Ishikawa (cell line): ENCODE results near the gene CMTM5.

Experiments used
- CEBPB ChIP-seq: IDR thresholded peaks from 2 replicates; pipeline ENCODE4 v1.6.1; 2012
- CREB1 ChIP-seq: IDR thresholded peaks from 2 replicates; pipeline ENCODE4 v1.6.1; 2012; ENCODE audit warnings: low read depth
- EGR1 ChIP-seq: IDR thresholded peaks from 2 replicates; pipeline ENCODE4 v1.6.1; 2012
- EP300 ChIP-seq: IDR thresholded peaks from 2 replicates; pipeline ENCODE4 v1.6.1; 2012; ENCODE audit warnings: borderline replicate concordance
- FOXM1 ChIP-seq: IDR thresholded peaks from 2 replicates; pipeline ENCODE4 v1.6.1; 2012; ENCODE audit warnings: low read depth, borderline replicate concordance
- NFIC ChIP-seq: IDR thresholded peaks from 2 replicates; pipeline ENCODE4 v1.6.1; 2012
- RAD21 ChIP-seq: IDR thresholded peaks from 2 replicates; pipeline ENCODE4 v1.6.1; 2012; ENCODE audit warnings: low read depth
- TAF1 ChIP-seq: IDR thresholded peaks from 2 replicates; pipeline ENCODE4 v1.6.1; 2012; ENCODE audit warnings: low read depth, mild to moderate bottlenecking
- TCF12 ChIP-seq: IDR thresholded peaks from 2 replicates; pipeline ENCODE4 v1.6.1; 2012; ENCODE audit warnings: low read depth
- TEAD4 ChIP-seq: IDR thresholded peaks from 2 replicates; pipeline ENCODE4 v1.6.1; 2012
- YY1 ChIP-seq: IDR thresholded peaks from 2 replicates; pipeline ENCODE4 v1.6.1; 2012; ENCODE audit warnings: low read depth
- ZBTB7A ChIP-seq: IDR thresholded peaks from 2 replicates; pipeline ENCODE4 v1.6.1; 2012; ENCODE audit warnings: low read depth
- TF ChIP-seq, protein P1 (sequence below): IDR thresholded peaks from 2 replicates; pipeline ENCODE4 v1.6.1; 2012
- TF ChIP-seq, protein P2 (sequence below): IDR thresholded peaks from 2 replicates; pipeline ENCODE4 v1.6.1; 2012
- TF ChIP-seq, protein P3 (sequence below): IDR thresholded peaks from 2 replicates; pipeline ENCODE4 v1.6.1; 2012; ENCODE audit warnings: low read depth, mild to moderate bottlenecking

CMTM5 gene

DNA sequence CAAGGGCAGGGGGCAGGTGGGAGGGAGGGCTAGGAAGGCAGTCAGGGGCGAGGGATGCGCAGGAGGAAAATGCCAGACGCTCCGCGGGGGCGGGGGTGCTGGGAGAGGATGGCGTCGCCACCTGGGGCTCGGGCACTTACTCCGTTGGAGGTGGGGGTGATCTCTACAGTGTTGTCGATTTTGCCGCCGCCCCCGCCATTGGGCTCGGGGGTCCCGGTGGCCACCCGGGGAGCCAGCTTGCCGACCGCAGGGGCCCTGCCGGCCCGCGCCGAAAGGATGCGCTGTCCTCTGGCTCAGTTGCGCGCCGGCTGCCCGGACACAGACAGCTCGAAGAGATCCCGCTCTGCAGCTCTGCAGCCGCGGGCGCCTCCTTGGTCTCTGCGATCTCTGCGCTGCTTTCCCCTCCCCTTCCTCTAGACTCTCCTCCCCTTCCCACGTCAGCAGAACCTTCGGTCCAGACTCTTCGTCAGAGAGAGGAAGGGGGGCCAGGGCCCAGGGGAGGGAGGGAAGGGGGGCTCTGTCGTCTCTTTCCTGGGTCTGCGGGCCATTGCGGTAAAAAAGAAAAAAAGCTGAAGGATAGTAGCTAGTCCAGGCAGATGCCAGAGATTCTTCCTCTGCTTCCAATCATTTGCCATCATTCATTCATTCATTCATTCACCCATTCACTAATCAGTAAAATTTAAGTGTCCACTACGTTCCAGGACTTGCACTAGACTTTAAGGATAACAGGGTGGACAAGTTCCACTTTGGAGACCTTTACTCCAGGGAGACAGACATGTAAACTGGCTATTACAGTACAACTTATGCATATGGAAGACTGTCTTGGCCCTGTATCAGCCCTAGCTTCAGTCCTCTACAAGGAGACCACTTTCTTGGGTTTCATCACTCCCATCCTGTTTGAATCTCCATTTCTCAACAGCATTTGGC lies 24.1 kb upstream of the CMTM5 start, which contains the start of gene SLC22A17:
Gene SLC22A17 (minus strand): TSS at position 382 of the 927 bp plus-strand sequence.
- no peak for TF ChIP-seq CREB1
- TF ChIP-seq EP300, result no peak
- TF ChIP-seq TEAD4, result no peak
- TF ChIP-seq, protein P1, sequence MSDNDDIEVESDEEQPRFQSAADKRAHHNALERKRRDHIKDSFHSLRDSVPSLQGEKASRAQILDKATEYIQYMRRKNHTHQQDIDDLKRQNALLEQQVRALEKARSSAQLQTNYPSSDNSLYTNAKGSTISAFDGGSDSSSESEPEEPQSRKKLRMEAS, result no peak
- TF ChIP-seq ZBTB7A, result no peak
- no peak for TF ChIP-seq RAD21

GRCh38 chr14:23353433-23353780 lies 23.4 kb upstream of the CMTM5 start:
- TF ChIP-seq NFIC (no peak), ZBTB7A (no peak), TEAD4 (no peak), CEBPB (no peak), TAF1 (no peak), CREB1 (no peak), EGR1 (no peak), TCF12 (no peak), EP300 (no peak)
- TF ChIP-seq, protein P2, sequence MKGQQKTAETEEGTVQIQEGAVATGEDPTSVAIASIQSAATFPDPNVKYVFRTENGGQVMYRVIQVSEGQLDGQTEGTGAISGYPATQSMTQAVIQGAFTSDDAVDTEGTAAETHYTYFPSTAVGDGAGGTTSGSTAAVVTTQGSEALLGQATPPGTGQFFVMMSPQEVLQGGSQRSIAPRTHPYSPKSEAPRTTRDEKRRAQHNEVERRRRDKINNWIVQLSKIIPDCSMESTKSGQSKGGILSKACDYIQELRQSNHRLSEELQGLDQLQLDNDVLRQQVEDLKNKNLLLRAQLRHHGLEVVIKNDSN, result no peak

DNA sequence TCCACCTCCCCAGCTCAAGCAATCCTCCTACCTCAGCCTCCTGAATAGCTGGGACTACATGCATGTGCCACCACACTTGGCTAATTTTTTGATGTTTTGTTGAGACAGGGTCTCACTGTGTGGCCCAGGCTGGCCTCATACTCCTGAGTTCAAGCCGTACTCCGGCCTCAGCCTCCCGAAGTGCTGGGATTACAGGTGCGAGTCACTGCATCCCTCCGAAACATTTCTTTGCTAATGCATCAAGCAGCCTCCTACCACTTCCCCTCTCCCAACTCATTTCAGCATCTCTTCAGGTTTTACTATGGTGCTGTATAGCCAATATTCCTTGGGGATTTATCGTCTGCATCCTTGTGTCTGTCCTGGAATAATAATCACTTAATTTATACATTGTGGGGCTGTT lies 21.9 kb upstream of the CMTM5 start:
- TF ChIP-seq, protein P2, result no peak
- TF ChIP-seq TCF12, result no peak
- no peak for TF ChIP-seq TEAD4
- TF ChIP-seq, protein P1, result no peak
- TF ChIP-seq EGR1, result no peak
- TF ChIP-seq, protein P3, sequence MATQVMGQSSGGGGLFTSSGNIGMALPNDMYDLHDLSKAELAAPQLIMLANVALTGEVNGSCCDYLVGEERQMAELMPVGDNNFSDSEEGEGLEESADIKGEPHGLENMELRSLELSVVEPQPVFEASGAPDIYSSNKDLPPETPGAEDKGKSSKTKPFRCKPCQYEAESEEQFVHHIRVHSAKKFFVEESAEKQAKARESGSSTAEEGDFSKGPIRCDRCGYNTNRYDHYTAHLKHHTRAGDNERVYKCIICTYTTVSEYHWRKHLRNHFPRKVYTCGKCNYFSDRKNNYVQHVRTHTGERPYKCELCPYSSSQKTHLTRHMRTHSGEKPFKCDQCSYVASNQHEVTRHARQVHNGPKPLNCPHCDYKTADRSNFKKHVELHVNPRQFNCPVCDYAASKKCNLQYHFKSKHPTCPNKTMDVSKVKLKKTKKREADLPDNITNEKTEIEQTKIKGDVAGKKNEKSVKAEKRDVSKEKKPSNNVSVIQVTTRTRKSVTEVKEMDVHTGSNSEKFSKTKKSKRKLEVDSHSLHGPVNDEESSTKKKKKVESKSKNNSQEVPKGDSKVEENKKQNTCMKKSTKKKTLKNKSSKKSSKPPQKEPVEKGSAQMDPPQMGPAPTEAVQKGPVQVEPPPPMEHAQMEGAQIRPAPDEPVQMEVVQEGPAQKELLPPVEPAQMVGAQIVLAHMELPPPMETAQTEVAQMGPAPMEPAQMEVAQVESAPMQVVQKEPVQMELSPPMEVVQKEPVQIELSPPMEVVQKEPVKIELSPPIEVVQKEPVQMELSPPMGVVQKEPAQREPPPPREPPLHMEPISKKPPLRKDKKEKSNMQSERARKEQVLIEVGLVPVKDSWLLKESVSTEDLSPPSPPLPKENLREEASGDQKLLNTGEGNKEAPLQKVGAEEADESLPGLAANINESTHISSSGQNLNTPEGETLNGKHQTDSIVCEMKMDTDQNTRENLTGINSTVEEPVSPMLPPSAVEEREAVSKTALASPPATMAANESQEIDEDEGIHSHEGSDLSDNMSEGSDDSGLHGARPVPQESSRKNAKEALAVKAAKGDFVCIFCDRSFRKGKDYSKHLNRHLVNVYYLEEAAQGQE, result no peak
- TF ChIP-seq NFIC, result no peak
- no peak for TF ChIP-seq CREB1
- TF ChIP-seq RAD21, result no peak
- TF ChIP-seq TAF1, result no peak
- no peak for TF ChIP-seq ZBTB7A
- TF ChIP-seq EP300, result no peak
- TF ChIP-seq CEBPB, result no peak
- TF ChIP-seq FOXM1, result no peak
- no peak for TF ChIP-seq YY1

- TF ChIP-seq TCF12, result no peak
Observed at GRCh38 chr14:23355871-23356435, 20.9 kb upstream of the CMTM5 start.

DNA sequence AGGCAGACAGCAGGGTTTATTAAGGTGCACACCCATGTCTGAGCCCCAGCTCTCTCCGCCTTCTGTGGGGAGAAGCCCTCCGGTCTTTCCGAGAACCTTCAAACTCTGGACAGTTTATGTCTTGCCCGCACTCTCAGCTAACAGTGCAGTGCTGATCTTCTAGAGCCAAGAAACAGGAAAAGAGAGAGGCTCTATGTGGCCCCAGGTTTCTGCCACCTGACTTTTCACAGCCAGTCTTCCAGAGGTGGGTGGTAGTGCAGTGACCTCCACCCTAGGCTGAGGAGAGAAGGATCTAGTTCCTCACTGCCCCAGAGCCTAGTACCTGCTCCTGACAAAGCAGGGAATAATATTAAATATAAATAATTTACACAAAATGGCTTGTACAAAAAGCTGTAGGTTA lies 20.2 kb upstream of the CMTM5 start:
- TF ChIP-seq EP300, result no peak
- no peak for TF ChIP-seq FOXM1
- TF ChIP-seq, protein P1, result no peak
- no peak for TF ChIP-seq CREB1
- TF ChIP-seq EGR1, result no peak
- TF ChIP-seq, protein P3, result no peak
- TF ChIP-seq RAD21, result no peak

DNA sequence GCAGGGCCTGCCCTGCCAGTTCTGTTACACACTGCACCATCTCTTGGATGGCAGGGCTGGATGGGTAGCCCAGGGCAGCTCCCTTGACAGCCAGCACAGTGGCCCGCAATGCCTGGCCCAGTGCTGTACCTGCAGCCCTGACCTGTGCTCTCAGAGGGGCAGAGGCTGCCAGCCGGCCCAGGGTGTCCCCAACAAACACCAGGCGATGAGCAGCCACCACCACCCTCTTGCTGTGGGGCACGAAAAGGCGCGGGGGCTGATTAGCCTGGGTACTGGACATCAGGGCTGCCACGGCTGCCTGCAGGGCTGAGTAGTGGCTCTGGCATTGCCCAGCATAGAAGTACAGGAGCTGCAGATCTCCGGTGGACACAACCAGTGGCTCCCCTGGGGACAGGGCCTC lies 19.6 kb upstream of the CMTM5 start:
- TF ChIP-seq CEBPB (no peak), TCF12 (no peak), YY1 (no peak), NFIC (no peak), FOXM1 (no peak), RAD21 (no peak), CREB1 (no peak)
- TF ChIP-seq, protein P2, result no peak
